HEK293 (cell line): ENCODE data around the gene KIFBP.

ENCODE experiments used
- CTCF ChIA-PET: fragments of 350-600 bp; formaldehyde crosslinking; extraction: SDS; loops from one replicate; lab custom pipeline; 2021; ENCODE audit warnings: antibody characterized with exemption; lab: Yijun Ruan, JAX
- POLR2A ChIA-PET: fragments of 300-600 bp; formaldehyde crosslinking; extraction: SDS; loops from one replicate; lab custom pipeline; 2020; ENCODE audit warnings: antibody characterized with exemption, inconsistent platforms; lab: Yijun Ruan, JAX
- H3K27ac ChIP-seq: fragments of 200-500 bp; sonication (Bioruptor generic); 2 replicates; pipeline ENCODE4 v1.5.1; 2014; ENCODE audit warnings: low read depth, low read length, control low read depth, inconsistent platforms; ENCODE audit errors: extremely low read depth
- H3K36me3 ChIP-seq, 2 experiments: fragments of 200-500 bp in 1 of 2; sonication (Bioruptor generic) in 1 of 2; 1 replicate in 1 of 2; 2 replicates in 1 of 2; pipeline ENCODE4 v1.5.1; 2014 to 2017; ENCODE audit warnings: inconsistent platforms in 2 of 2, low read length in 2 of 2; ENCODE audit not compliant: control insufficient read depth in 2 of 2, insufficient read depth in 1 of 2
- H3K4me1 ChIP-seq: fragments of 200-500 bp; sonication (Bioruptor generic); 2 replicates; pipeline ENCODE4 v1.5.1; 2014; ENCODE audit warnings: mild to moderate bottlenecking, low read length, inconsistent platforms; ENCODE audit not compliant: control insufficient read depth, insufficient read depth
- H3K4me3 ChIP-seq: 2 replicates; pipeline ENCODE4 v1.5.1; 2011; ENCODE audit warnings: low read depth, mild to moderate bottlenecking, control low read depth, low read length, moderate library complexity
- H3K9me3 ChIP-seq: fragments of 200-500 bp; sonication (Bioruptor generic); 2 replicates; pipeline ENCODE4 v1.5.1; 2014; ENCODE audit warnings: low read depth, low read length, inconsistent platforms; ENCODE audit not compliant: control insufficient read depth, insufficient read depth
- GFI1B ChIP-seq: fragments of 450-650 bp; formaldehyde crosslinking; IDR thresholded peaks from 2 replicates; pipeline ENCODE4 v1.5.1; 2016; ENCODE audit warnings: missing biosample characterization, missing genetic modification characterization
- GLI2 ChIP-seq: fragments of 450-650 bp; formaldehyde crosslinking; IDR thresholded peaks from 2 replicates; pipeline ENCODE4; 2017; ENCODE audit warnings: missing biosample characterization, missing genetic modification characterization, low read depth, borderline replicate concordance
- GLI4 ChIP-seq: fragments of 450-650 bp; formaldehyde crosslinking; IDR thresholded peaks from 2 replicates; pipeline ENCODE4 v1.5.1; 2016; ENCODE audit warnings: missing biosample characterization, missing genetic modification characterization
- KLF10 ChIP-seq: fragments of 450-650 bp; IDR thresholded peaks from 2 replicates; pipeline ENCODE4 v1.5.1; 2018; ENCODE audit warnings: missing biosample characterization, mild to moderate bottlenecking, missing genetic modification characterization
- PATZ1 ChIP-seq: fragments of 450-650 bp; formaldehyde crosslinking; IDR thresholded peaks from 2 replicates; pipeline ENCODE4 v1.5.1; 2016; ENCODE audit warnings: missing biosample characterization, missing genetic modification characterization
- REPIN1 ChIP-seq: fragments of 450-650 bp; formaldehyde crosslinking; IDR thresholded peaks from 2 replicates; pipeline ENCODE4 v1.5.1; 2017; ENCODE audit warnings: missing biosample characterization, missing genetic modification characterization, low read depth
- SP2 ChIP-seq: fragments of 450-650 bp; formaldehyde crosslinking; IDR thresholded peaks from 2 replicates; pipeline ENCODE4 v1.5.1; 2016; ENCODE audit warnings: missing biosample characterization, missing genetic modification characterization
- SP3 ChIP-seq: fragments of 450-650 bp; formaldehyde crosslinking; IDR thresholded peaks from 2 replicates; pipeline ENCODE4 v1.5.1; 2016; ENCODE audit warnings: missing biosample characterization, missing genetic modification characterization
- ZBTB7A ChIP-seq: fragments of 450-650 bp; formaldehyde crosslinking; IDR thresholded peaks from 2 replicates; pipeline ENCODE4 v1.5.1; 2016; ENCODE audit warnings: low read depth, missing biosample characterization, missing genetic modification characterization
- ZFP69B ChIP-seq: fragments of 450-650 bp; formaldehyde crosslinking; IDR thresholded peaks from 2 replicates; pipeline ENCODE4 v1.5.1; 2016; ENCODE audit warnings: missing biosample characterization, missing genetic modification characterization
- ZNF132 ChIP-seq: fragments of 450-650 bp; formaldehyde crosslinking; IDR thresholded peaks from 2 replicates; pipeline ENCODE4 v1.5.1; 2017; ENCODE audit warnings: missing biosample characterization, missing genetic modification characterization, borderline replicate concordance
- ZNF148 ChIP-seq: fragments of 450-650 bp; formaldehyde crosslinking; IDR thresholded peaks from 2 replicates; pipeline ENCODE4 v1.5.0; 2017; ENCODE audit warnings: missing biosample characterization, missing genetic modification characterization, borderline replicate concordance
- ZNF155 ChIP-seq: fragments of 450-650 bp; formaldehyde crosslinking; IDR thresholded peaks from 2 replicates; pipeline ENCODE4 v1.5.1; 2016; ENCODE audit warnings: missing biosample characterization, missing genetic modification characterization
- ZNF175 ChIP-seq: fragments of 450-650 bp; formaldehyde crosslinking; IDR thresholded peaks from 2 replicates; pipeline ENCODE4 v1.5.1; 2016; ENCODE audit warnings: missing biosample characterization, missing genetic modification characterization
- ZNF449 ChIP-seq: fragments of 450-650 bp; formaldehyde crosslinking; IDR thresholded peaks from 2 replicates; pipeline ENCODE4 v1.5.1; 2017; ENCODE audit warnings: missing biosample characterization, mild to moderate bottlenecking, missing genetic modification characterization, moderate library complexity
- ZNF561 ChIP-seq: fragments of 450-650 bp; IDR thresholded peaks from 2 replicates; pipeline ENCODE4 v1.5.1; 2018; ENCODE audit warnings: missing biosample characterization, missing genetic modification characterization, borderline replicate concordance
- ZNF626 ChIP-seq: fragments of 450-650 bp; sonication (Bioruptor Pico); formaldehyde crosslinking; IDR thresholded peaks from 2 replicates; pipeline ENCODE4 v1.5.1; 2018; ENCODE audit warnings: missing biosample characterization, missing genetic modification characterization, inconsistent platforms
- ZNF837 ChIP-seq: fragments of 450-650 bp; formaldehyde crosslinking; IDR thresholded peaks from 2 replicates; pipeline ENCODE4 v1.5.1; 2016; ENCODE audit warnings: missing biosample characterization, missing genetic modification characterization
- TF ChIP-seq, protein P1 (sequence below): sonication (generic); formaldehyde crosslinking; IDR thresholded peaks from 2 replicates; pipeline ENCODE4 v1.8.1; 2022; ENCODE audit warnings: mild to moderate bottlenecking, moderate library complexity, missing genetic modification reagents

KIFBP gene

DNA sequence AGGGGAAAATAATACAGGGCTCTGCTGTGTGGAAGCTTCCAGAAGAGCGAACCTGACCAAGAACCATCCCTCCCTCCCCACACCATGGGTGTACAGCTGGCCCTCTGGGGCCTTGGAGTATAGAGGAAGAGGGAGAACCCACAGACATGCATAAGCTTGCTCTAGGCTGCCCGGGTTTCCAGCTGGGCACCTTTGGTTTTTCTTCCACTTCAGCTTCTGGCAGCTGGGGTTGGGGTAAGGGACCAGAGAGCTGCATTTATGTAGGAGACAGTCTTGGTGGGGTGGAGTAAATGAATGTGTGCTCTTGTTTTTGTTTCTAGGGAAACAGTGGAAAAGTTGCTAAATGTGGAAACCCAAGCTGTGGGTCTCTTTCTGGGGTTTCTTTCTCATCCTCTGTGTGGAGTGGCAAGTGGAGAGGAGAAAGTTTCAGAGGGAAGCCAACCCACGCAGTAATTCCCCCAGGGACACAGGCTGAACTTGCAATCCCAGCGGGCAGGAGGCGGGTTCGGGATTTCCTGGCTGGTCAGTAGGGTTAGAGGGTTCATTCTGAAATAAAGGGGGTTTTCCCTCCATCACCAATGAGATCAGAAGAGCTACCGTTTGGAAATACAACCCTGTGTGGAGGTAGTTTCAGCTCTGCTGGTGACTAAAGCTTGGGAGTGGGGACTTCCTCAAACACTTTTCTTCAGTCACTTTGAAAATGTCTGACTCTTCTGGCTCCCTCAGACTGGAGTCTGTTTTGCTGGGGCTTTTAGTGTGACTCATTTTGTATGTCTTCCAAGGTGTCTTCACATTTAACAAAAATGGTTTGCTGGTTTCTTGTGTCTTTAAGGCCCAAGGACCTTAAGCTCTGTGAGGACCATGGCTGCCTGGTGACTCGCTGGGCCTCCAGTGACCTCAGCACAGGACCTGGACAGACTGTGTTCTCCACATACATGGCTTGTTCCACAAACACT is 77.1 kb downstream of the KIFBP start:
- Histone ChIP-seq H3K4me1 (no peaks in the 10 kb centered on the region), H3K27ac (no peak overlapping the region), H3K36me3 (no peaks in the 10 kb centered on the region), H3K9me3 (no peaks in the 10 kb centered on the region), H3K4me3 (no peak overlapping the region)
- ChIA-PET POLR2A (interaction anchor here (0.6 kb wide), 2 partner anchors 11 to 25 kb away, joined by 5 to 6 read pairs; no protein-coding TSS in a partner anchor), CTCF (interaction anchor here (0.5 to 1.0 kb wide), 5 partner anchors 28 to 625 kb away, joined by 3 to 5 read pairs (median 3); no protein-coding TSS in a partner anchor)
- no peak for TF ChIP-seq ZNF175 (tag by site-specific recombination)
- no peak for TF ChIP-seq ZNF561 (tag by site-specific recombination)
- no peak for TF ChIP-seq SP3
- TF ChIP-seq ZNF132 (tag by site-specific recombination) = no peak
- no peak for TF ChIP-seq ZNF837
- TF ChIP-seq PATZ1 (tag by site-specific recombination) = no peak
- TF ChIP-seq SP2 = no peak
- TF ChIP-seq KLF10 (tag by site-specific recombination) = no peak
- TF ChIP-seq ZNF626 (tag by site-specific recombination) = no peak
- no peak for TF ChIP-seq ZNF155 (tag by site-specific recombination)
- TF ChIP-seq, protein P1, sequence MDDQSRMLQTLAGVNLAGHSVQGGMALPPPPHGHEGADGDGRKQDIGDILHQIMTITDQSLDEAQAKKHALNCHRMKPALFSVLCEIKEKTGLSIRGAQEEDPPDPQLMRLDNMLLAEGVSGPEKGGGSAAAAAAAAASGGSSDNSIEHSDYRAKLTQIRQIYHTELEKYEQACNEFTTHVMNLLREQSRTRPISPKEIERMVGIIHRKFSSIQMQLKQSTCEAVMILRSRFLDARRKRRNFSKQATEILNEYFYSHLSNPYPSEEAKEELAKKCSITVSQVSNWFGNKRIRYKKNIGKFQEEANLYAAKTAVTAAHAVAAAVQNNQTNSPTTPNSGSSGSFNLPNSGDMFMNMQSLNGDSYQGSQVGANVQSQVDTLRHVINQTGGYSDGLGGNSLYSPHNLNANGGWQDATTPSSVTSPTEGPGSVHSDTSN (CRISPR knock-in tag) = no peak
- TF ChIP-seq ZNF148 = no peak
- TF ChIP-seq REPIN1 (tag by site-specific recombination) = no peak
- TF ChIP-seq ZBTB7A (tag by site-specific recombination) = no peak
- TF ChIP-seq ZFP69B = no peak
- no peak for TF ChIP-seq GLI2 (tag by site-specific recombination)
- no peak for TF ChIP-seq GLI4
- TF ChIP-seq ZNF449 (tag by site-specific recombination) = no peak
- TF ChIP-seq GFI1B = no peak
